VCaP (cell line): ENCODE measurements around the gene DDIAS.
"Not testable (repeated sequence)": the region's sequence is repeated elsewhere in the genome, so short reads cannot be mapped to it uniquely, and the experiment has no call there.

Experiments used
- H3K27ac ChIP-seq: fragments of 450-650 bp; 2 replicates; pipeline ENCODE4 v1.5.1; 2017
- TF ChIP-seq, protein P1 (sequence below): fragments of 450-650 bp; conservative IDR thresholded peaks from 2 replicates; pipeline ENCODE4 v1.5.1; 2017; ENCODE audit warnings: mild to moderate bottlenecking, moderate library complexity

DDIAS gene, protein sequence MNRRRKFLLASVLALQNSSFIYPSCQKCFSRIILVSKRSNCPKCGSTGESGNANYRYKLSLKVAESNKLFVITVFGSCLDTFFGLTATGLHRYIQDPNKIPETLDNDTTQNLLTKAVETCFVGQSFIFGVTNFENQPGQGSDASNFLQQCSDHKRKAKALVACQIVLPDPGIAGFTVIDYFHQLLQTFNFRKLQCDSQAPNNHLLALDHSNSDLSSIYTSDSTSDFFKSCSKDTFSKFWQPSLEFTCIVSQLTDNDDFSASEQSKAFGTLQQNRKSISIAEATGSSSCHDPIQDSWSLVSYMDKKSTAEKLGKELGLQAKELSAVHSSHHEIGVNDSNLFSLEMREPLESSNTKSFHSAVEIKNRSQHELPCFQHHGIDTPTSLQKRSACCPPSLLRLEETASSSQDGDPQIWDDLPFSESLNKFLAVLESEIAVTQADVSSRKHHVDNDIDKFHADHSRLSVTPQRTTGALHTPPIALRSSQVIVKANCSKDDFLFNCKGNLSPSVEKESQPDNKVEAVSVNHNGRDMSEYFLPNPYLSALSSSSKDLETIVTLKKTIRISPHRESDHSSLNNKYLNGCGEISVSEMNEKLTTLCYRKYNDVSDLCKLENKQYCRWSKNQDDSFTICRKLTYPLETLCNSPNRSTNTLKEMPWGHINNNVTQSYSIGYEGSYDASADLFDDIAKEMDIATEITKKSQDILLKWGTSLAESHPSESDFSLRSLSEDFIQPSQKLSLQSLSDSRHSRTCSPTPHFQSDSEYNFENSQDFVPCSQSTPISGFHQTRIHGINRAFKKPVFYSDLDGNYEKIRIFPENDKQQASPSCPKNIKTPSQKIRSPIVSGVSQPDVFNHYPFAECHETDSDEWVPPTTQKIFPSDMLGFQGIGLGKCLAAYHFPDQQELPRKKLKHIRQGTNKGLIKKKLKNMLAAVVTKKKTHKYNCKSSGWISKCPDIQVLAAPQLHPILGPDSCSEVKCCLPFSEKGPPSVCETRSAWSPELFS

DNA sequence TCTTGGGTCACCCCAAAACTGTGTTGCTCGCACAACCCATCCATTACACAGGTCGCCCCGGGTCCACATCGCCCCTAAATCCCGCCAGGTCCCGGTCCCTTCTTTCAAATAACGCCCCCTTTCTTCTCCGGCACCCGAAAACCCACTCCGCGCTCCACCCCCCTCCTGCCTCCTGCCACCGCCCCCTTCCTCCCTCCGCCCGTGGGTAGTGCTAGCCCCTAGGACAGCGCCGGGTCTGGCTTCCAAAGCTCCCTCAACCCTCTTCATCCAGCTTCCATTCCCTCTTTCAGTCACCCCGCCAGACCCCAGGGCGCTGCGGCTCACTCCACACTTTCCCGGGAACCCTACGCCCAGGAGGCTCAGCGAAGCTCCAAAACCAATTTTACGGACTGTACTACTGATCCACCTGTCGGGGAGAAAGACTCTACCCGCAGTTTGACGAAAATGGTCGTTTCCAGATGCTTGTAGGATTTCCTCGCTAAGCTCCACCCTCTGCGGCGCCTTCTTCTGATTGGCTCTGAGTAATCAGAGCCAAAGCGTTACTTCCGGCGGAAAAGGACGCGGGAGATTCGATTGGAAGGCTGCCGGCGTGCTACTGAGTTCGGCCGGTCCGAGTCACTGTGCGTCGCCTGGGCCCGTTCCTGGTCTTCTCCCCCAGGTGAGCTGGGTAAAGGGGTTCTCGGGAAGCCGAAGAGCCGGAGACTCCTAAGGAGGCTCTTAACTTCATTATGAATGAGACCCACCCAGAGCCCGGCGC, at the start of gene DDIAS:
Gene DDIAS, plus strand, starts transcription at position 572 of the 757 bp plus-strand sequence. CDS start 13,003 bp downstream, outside the sequence.
- peak within 1 kb of the TSS; percentile 83 for H3K27ac ChIP-seq
- TF ChIP-seq, protein P1, sequence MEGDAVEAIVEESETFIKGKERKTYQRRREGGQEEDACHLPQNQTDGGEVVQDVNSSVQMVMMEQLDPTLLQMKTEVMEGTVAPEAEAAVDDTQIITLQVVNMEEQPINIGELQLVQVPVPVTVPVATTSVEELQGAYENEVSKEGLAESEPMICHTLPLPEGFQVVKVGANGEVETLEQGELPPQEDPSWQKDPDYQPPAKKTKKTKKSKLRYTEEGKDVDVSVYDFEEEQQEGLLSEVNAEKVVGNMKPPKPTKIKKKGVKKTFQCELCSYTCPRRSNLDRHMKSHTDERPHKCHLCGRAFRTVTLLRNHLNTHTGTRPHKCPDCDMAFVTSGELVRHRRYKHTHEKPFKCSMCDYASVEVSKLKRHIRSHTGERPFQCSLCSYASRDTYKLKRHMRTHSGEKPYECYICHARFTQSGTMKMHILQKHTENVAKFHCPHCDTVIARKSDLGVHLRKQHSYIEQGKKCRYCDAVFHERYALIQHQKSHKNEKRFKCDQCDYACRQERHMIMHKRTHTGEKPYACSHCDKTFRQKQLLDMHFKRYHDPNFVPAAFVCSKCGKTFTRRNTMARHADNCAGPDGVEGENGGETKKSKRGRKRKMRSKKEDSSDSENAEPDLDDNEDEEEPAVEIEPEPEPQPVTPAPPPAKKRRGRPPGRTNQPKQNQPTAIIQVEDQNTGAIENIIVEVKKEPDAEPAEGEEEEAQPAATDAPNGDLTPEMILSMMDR = no peak

DNA sequence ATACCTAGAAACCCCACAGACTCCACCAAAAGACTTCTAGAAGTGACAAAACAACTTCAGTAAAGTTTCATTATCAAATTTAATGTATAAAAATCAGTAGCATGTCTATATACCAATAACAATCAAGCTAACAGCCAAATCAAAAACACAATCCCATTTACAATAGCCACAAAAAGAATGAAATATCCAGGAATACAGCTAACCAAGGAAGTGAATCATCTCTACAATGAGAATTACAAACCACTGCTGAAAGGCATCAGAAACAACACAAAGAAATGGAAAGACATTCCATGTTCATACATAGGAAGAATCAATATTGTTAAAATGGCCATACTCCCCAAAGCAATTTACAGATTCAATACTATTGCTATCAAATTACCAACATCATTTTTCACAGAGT, 47.3 kb upstream of the DDIAS start:
- no peak overlapping the region for H3K27ac ChIP-seq

DNA sequence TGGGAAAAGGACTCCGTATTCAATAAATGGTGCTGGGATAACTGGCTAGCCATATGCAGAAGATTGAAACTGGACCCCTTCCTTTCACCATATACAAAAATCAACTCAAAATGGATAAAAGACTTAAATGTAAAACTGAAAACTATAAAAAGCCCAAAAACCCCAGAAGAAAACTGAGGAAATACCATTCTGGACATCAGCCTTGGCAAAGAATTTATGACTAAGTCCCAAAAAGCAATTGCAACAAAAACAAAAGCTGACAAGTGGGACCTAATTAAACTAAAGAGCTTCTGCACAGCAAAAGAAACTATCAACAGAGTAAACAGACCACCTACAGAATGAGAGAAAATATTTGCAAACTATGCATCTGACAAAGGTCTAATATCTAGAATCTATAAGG, 46.6 kb upstream of the DDIAS start:
- not testable (repeated sequence) for H3K27ac ChIP-seq

More for the DNA sequence above, 47.3 kb upstream of the DDIAS start:
- TF ChIP-seq, protein P1 = no peak

DNA sequence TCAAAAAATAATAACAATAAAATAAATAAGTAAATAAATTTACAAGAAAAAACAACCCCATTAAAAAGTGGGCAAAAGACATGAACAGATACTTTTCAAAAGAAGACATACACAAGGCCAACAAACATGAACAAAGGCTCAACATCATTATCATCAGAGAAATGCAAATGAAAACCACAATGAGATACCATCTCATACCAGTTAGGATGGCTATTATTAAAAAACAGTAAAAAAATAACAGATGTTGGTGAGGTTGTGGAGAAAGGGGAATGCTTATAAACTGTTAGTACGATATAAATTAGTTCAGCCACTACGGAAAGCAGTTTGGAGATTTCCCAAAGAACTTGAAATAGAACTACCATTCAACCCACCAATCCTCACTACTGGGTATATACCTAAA, 45.9 kb upstream of the DDIAS start:
- TF ChIP-seq, protein P1 = no peak
- no peak overlapping the region for H3K27ac ChIP-seq

DNA sequence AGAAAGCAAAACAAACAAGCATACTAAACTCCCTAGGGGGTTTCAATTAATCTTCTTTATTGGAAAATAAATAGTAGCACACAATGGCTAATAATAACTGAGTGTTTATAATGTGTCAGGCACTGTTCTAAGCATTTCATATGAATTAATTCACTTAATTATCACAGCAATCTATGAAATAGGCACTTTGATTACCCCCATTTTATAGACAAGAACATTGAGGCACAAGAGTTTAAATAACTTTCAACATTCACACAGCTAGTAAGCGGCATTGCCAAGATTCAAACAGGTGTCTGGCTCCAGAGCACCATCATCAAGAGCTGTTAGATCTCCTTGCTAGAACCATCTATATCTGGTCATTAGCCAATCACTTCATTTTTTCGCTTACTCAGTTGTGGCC, 44.4 kb upstream of the DDIAS start:
- TF ChIP-seq, protein P1 = no peak

DNA sequence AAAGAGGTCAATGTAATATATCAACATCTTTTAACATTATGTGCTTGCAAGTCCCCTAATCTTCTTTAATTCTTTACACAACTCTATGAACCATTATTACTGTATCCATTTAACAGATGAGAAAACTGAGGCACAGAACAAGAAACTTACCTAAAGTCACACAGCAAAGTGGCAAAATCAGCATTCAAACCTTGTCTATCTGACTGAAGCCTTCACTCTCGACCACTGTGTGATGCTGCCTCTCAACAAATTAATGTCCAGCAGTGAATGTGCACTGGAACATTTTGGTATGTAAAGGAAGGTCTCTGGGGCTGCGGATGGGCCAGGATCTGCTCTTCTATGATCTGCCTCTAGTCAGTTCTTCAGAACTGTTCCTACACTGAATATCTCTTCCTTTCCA, 43.4 kb upstream of the DDIAS start:
- TF ChIP-seq, protein P1 = no peak
- peak overlapping the region; percentile 46; the same call in 1 of the 2 replicates for H3K27ac ChIP-seq

More for the DNA sequence above, 44.4 kb upstream of the DDIAS start:
- no peak overlapping the region for H3K27ac ChIP-seq

DNA sequence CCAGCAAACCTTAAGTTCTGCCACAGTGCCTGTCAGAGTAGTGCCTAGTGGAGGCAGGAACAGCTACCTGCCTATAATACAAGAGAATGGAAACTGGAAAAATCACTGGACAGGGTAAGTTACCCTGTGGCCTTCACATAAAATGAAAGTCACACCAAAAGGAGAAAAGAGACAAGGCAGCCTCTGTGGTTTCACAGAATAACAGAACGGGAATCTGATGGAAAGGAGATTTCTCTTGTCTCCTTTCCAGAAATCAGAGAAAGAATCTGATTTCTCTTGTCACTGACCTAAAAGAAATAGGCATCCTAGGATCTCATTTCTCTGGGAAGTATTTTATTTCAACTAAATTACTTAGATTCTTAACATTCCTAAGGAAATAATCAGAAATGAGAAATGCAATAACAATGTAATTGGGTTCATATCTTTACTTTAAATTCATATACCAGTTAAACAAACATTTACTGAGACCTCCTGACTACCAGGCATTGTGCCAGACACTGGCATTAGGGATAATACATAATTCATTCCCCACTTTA, 42.9 kb upstream of the DDIAS start:
- H3K27ac ChIP-seq = peak overlapping the region; percentile 46
- TF ChIP-seq, protein P1 = no peak
